ENCODE data around the gene UBE2I. TPM values are rescaled to one million over a fixed set of nuclear protein-coding genes. Genes with fewer than 3 reads are reported as not detected.

UBE2I gene
- total RNA-seq, 1 experiment from 2014 or later = 198 TPM

GRCh38 chr16:1300664-1301476 lies 8.6 kb upstream of the UBE2I start:
- POLR2A ChIA-PET = no interaction called here
- BruUV-seq (replicated peaks) = no TSS peak
- CTCF ChIA-PET = interaction anchor here (0.7 kb wide), 1 partner anchor 61 kb away, joined by 3 read pairs; no protein-coding TSS in a partner anchor

GRCh38 chr16:1301562-1301961 lies 7.9 kb upstream of the UBE2I start:
- no peaks in the 10 kb centered on the region for H3K9me3 ChIP-seq (ENCODE audit: control insufficient read depth, insufficient read depth, low read depth, low read length)
- in situ Hi-C loops (cut with HindIII; ENCODE audit: low pct_unique_long_range_greater_than_20kb, low sequenced_read_pairs) (no loop called here), intact Hi-C loops (cut with micrococcal nuclease; ENCODE audit: unreplicated experiment) (no loop called here)
- BruUV-seq (replicated peaks) = no TSS peak
- peaks cover 18% of the 10 kb centered on the region for H3K4me1 ChIP-seq (ENCODE audit: control insufficient read depth, insufficient read depth, low read length)
- H3K27me3 ChIP-seq (ENCODE audit: control insufficient read depth, insufficient read depth, low read length) = no peaks in the 10 kb centered on the region
- H3K36me3 ChIP-seq (ENCODE audit: control insufficient read depth, insufficient read depth, low read length) = no peaks in the 10 kb centered on the region
- ChIA-PET POLR2A (no interaction called here), CTCF (no interaction called here)
- TF ChIP-seq TCF7L2 (IDR thresholded peaks at IDR 0.05; ENCODE audit: low read depth, low read length) (no peak), REST (IDR thresholded peaks at IDR 0.05; ENCODE audit: insufficient read depth in 1 of 2, low read depth in 2 of 2, low read length in 1 of 2) (no peak), POLR2AphosphoS5 (IDR thresholded peaks at IDR 0.05; ENCODE audit: low read depth, low read length) (no peak), SIN3A (IDR thresholded peaks at IDR 0.05; ENCODE audit: borderline replicate concordance, insufficient read depth, low read depth, low read length) (no peak), CTCF (IDR thresholded peaks at IDR 0.05) (no peak)
- no peak overlapping the region for H3K4me3 ChIP-seq (ENCODE audit: low read depth in 2 of 2, low read length in 2 of 2)
- no peak for DNase-seq (ENCODE audit: low read depth, low spot score)
- ATAC-seq = no peak
- no peak overlapping the region for H3K27ac ChIP-seq (ENCODE audit: low read length)

More at GRCh38 chr16:1300664-1301476, 8.6 kb upstream of the UBE2I start:
- H3K27ac ChIP-seq (ENCODE audit: low read length) = no peak overlapping the region
- no peaks in the 10 kb centered on the region for H3K27me3 ChIP-seq (ENCODE audit: control insufficient read depth, insufficient read depth, low read length)
- intact Hi-C loops (cut with micrococcal nuclease; ENCODE audit: unreplicated experiment) = no loop called here
- DNase-seq (ENCODE audit: low read depth, low spot score) = no peak
- H3K36me3 ChIP-seq (ENCODE audit: control insufficient read depth, insufficient read depth, low read length) = no peaks in the 10 kb centered on the region
- peaks cover 19% of the 10 kb centered on the region for H3K4me1 ChIP-seq (ENCODE audit: control insufficient read depth, insufficient read depth, low read length)
- peak overlapping the region; percentile 12 to 26; a peak in 1 of 4 replicates for H3K4me3 ChIP-seq (ENCODE audit: low read depth in 2 of 2, low read length in 2 of 2)
- in situ Hi-C loops (cut with HindIII; ENCODE audit: low pct_unique_long_range_greater_than_20kb, low sequenced_read_pairs) = no loop called here
- no peak for TF ChIP-seq TCF7L2 (IDR thresholded peaks at IDR 0.05; ENCODE audit: low read depth, low read length)
- no peak for TF ChIP-seq POLR2AphosphoS5 (IDR thresholded peaks at IDR 0.05; ENCODE audit: low read depth, low read length)
- TF ChIP-seq SIN3A (IDR thresholded peaks at IDR 0.05; ENCODE audit: borderline replicate concordance, insufficient read depth, low read depth, low read length) = no peak
- TF ChIP-seq REST (IDR thresholded peaks at IDR 0.05; ENCODE audit: insufficient read depth in 1 of 2, low read depth in 2 of 2, low read length in 1 of 2) = no peak
- TF ChIP-seq CTCF (IDR thresholded peaks at IDR 0.05) = peak; percentile 98
- ATAC-seq = peak; percentile 87
- no peaks in the 10 kb centered on the region for H3K9me3 ChIP-seq (ENCODE audit: control insufficient read depth, insufficient read depth, low read depth, low read length)
